Measurements from ENCODE around the gene DTX3.
"Not testable (repeated sequence)": the region's sequence is repeated elsewhere in the genome, so short reads cannot be mapped to it uniquely, and the experiment has no call there.

GRCh38 chr12:57646659-57647049 is 42.0 kb downstream of the DTX3 start:
- not testable (repeated sequence) for TF ChIP-seq CTCF (IDR thresholded peaks at IDR 0.05; ENCODE audit: borderline replicate concordance, extremely low read depth, low read length, poor library complexity, severe bottlenecking); EZH2 (IDR thresholded peaks at IDR 0.05; ENCODE audit: borderline replicate concordance, low read depth, low read length, severe bottlenecking)
